Mesenchymal stem cell (in vitro differentiated cells and primary cell): ENCODE results near the gene TMEM51.

Experiments used
- DNase-seq: peaks from one replicate; pipeline ENCODE4 v3.0.0-alpha.2; 2013
- H2AFZ ChIP-seq: one replicate; pipeline ENCODE4 v1.6.1; 2013; ENCODE audit warnings: low read depth, mild to moderate bottlenecking, control low read depth, inconsistent platforms, low read length, moderate library complexity
- H2AK5ac ChIP-seq: 2 replicates; pipeline ENCODE4 v1.6.1; 2013; ENCODE audit warnings: low read length, moderate library complexity, mild to moderate bottlenecking, inconsistent platforms; ENCODE audit not compliant: severe bottlenecking
- H2BK120ac ChIP-seq: one replicate; pipeline ENCODE4 v1.6.1; 2013; ENCODE audit warnings: low read depth, mild to moderate bottlenecking, inconsistent platforms, low read length, moderate library complexity
- H2BK12ac ChIP-seq, 2 experiments: one replicate each; pipeline ENCODE4 v1.6.1; 2013; ENCODE audit warnings: inconsistent platforms in 2 of 2, low read length in 2 of 2, mild to moderate bottlenecking in 2 of 2, moderate library complexity in 2 of 2, control low read depth in 1 of 2
- H2BK15ac ChIP-seq: one replicate; pipeline ENCODE4 v1.6.1; 2013; ENCODE audit warnings: mild to moderate bottlenecking, low read depth, inconsistent platforms; ENCODE audit not compliant: poor library complexity, severe bottlenecking
- H2BK5ac ChIP-seq: 2 replicates; pipeline ENCODE4 v1.6.1; 2013; ENCODE audit warnings: low read depth, mild to moderate bottlenecking, low read length, control low read depth, inconsistent platforms; ENCODE audit not compliant: poor library complexity, severe bottlenecking
- H3K14ac ChIP-seq, 2 experiments: one replicate each; pipeline ENCODE4 v1.6.1; 2013; ENCODE audit warnings: inconsistent platforms in 2 of 2, low read length in 2 of 2, control low read depth in 1 of 2, mild to moderate bottlenecking in 1 of 2, moderate library complexity in 1 of 2
- H3K18ac ChIP-seq, 2 experiments: one replicate each; pipeline ENCODE4 v1.6.1; 2013; ENCODE audit warnings: inconsistent platforms in 2 of 2, low read length in 2 of 2, control low read depth in 1 of 2, low read depth in 1 of 2, mild to moderate bottlenecking in 1 of 2
- H3K23ac ChIP-seq, 2 experiments: one replicate each; pipeline ENCODE4 v1.6.1; 2013; ENCODE audit warnings: inconsistent platforms in 2 of 2, low read length in 2 of 2, mild to moderate bottlenecking in 2 of 2, moderate library complexity in 2 of 2, control low read depth in 1 of 2
- H3K27ac ChIP-seq: 2 replicates; pipeline ENCODE4 v1.5.1; 2013; ENCODE audit warnings: mild to moderate bottlenecking, moderate library complexity, low read length, control low read depth, inconsistent platforms; ENCODE audit not compliant: poor library complexity, severe bottlenecking
- H3K27me3 ChIP-seq, 2 experiments: 2 replicates each; pipeline versions ENCODE4 v1.6.1 to v1.7.0; 2013; ENCODE audit warnings: low read length in 2 of 2, mild to moderate bottlenecking in 2 of 2, moderate library complexity in 2 of 2, control low read depth in 1 of 2, inconsistent platforms in 1 of 2; ENCODE audit not compliant: control insufficient read depth in 1 of 2, insufficient read depth in 1 of 2
- H3K36me3 ChIP-seq, 2 experiments: 2 replicates each; pipeline versions ENCODE4 v1.6.1 to v1.7.0; 2013; ENCODE audit warnings: low read length in 2 of 2, control low read depth in 1 of 2, inconsistent platforms in 1 of 2, low read depth in 1 of 2, mild to moderate bottlenecking in 1 of 2; ENCODE audit not compliant: insufficient read depth in 2 of 2, control insufficient read depth in 1 of 2
- H3K4ac ChIP-seq, 2 experiments: one replicate each; pipeline ENCODE4 v1.6.1; 2013; ENCODE audit warnings: inconsistent platforms in 2 of 2, low read length in 2 of 2, mild to moderate bottlenecking in 2 of 2, moderate library complexity in 2 of 2, control low read depth in 1 of 2, low read depth in 1 of 2
- H3K4me1 ChIP-seq: 2 replicates; pipeline ENCODE4 v1.6.1; 2013; ENCODE audit warnings: low read depth, low read length, control low read depth; ENCODE audit not compliant: control insufficient read depth, insufficient read depth
- H3K4me2 ChIP-seq: 2 replicates; pipeline ENCODE4 v1.6.1; 2013; ENCODE audit warnings: low read length, mild to moderate bottlenecking, inconsistent platforms; ENCODE audit not compliant: poor library complexity, severe bottlenecking
- H3K4me3 ChIP-seq, 2 experiments: 2 replicates each; pipeline versions ENCODE4 v1.5.1 to v1.7.0; 2013; ENCODE audit warnings: low read length in 2 of 2, mild to moderate bottlenecking in 2 of 2, control low read depth in 1 of 2, low read depth in 1 of 2; ENCODE audit not compliant: insufficient read depth in 1 of 2
- H3K79me1 ChIP-seq: replicated peaks from 2 replicates; pipeline ENCODE4 v1.6.1; 2013; ENCODE audit warnings: mild to moderate bottlenecking, control low read depth, low read length, inconsistent platforms; ENCODE audit not compliant: poor library complexity, severe bottlenecking
- H3K9ac ChIP-seq: 2 replicates; pipeline ENCODE4 v1.7.0; 2013; ENCODE audit warnings: mild to moderate bottlenecking, low read length, moderate library complexity
- H3K9me3 ChIP-seq: 2 replicates; pipeline ENCODE4 v1.7.0; 2013; ENCODE audit warnings: mild to moderate bottlenecking, low read length; ENCODE audit not compliant: control insufficient read depth
- H4K8ac ChIP-seq: one replicate; pipeline ENCODE4 v1.6.1; 2013; ENCODE audit warnings: inconsistent platforms, mild to moderate bottlenecking, low read length, moderate library complexity
- H4K91ac ChIP-seq: one replicate; pipeline ENCODE4 v1.6.1; 2013; ENCODE audit warnings: mild to moderate bottlenecking, low read length, inconsistent platforms
- WGBS: methylation state at CpG from one replicate; pipeline ENCODE4 v1.1.7; 2013; ENCODE audit warnings: mixed read lengths; 5-methylcytosine and 5-hydroxymethylcytosine counted together

The TMEM51 gene

DNA sequence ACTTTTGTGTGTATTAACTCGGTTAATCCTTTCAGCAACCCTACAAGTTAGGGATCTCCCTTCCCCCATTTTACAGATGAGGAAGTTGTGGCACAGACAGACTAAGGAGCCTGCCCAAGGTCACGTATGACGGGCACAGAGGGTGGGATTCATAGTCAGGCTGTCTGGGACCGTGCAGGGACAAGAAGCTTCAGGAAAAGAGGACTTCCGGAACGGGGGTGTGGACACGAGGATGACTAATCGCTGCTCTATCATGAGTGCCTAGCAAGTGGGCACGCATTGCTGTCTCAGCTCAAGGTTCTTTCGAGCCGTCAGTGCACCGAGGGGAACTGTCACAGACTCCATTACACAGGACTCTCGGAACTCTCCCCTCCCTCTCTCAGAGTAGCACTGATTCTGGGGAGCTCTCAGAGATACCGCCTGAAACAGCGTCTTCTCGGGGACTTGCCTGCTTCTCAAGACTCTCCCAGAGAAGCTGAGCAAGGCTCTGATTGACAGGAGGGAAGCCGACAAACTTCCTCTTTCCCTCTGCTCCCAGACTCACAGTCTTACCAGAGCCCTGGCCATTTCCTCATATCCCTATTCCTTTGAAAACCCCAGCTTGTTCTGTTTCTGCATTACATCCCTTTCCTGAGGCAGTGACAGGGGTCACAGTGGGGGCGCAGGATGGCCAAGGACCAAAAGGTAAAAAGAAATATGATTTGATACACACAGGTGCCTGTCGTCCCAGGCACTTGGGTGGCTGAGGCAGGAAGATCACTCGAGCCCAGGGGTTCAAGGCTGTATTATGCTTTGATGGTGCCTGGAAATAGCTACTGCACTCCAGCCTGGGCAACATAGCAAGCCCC lies 107.8 kb downstream of the TMEM51 start:
- peak overlapping the region in 1 of 2 experiments; percentile 82 for H3K23ac ChIP-seq
- peak overlapping the region; percentile 42 for H2AFZ ChIP-seq
- peaks cover 0 to 59% of the 10 kb centered on the region in 2 experiments for H3K27me3 ChIP-seq
- H3K4me3 ChIP-seq = no peak overlapping the region
- H3K27ac ChIP-seq = no peak overlapping the region
- no peaks in the 10 kb centered on the region for H3K4me1 ChIP-seq
- H2BK12ac ChIP-seq = peak overlapping the region; percentile 38 to 70
- no peaks in the 10 kb centered on the region for H3K79me1 ChIP-seq
- H4K8ac ChIP-seq = peak overlapping the region; percentile 35
- no peak overlapping the region for H2BK5ac ChIP-seq
- H3K4ac ChIP-seq = peak overlapping the region; percentile 9 to 32
- no peak overlapping the region for H2BK15ac ChIP-seq
- no peak overlapping the region for H3K4me2 ChIP-seq
- WGBS = 58% methylated on average over 20 of the region's 20 CpGs
- peaks cover 7% of the 10 kb centered on the region for H3K9me3 ChIP-seq
- no peak overlapping the region for H2BK120ac ChIP-seq
- H2AK5ac ChIP-seq = no peak overlapping the region
- H3K14ac ChIP-seq = no peak overlapping the region
- no peak overlapping the region for H3K9ac ChIP-seq
- H4K91ac ChIP-seq = peak overlapping the region; percentile 78
- peak overlapping the region in 1 of 2 experiments; percentile 77 for H3K18ac ChIP-seq
- DNase-seq = peak; percentile 59
- no peaks in the 10 kb centered on the region for H3K36me3 ChIP-seq

DNA sequence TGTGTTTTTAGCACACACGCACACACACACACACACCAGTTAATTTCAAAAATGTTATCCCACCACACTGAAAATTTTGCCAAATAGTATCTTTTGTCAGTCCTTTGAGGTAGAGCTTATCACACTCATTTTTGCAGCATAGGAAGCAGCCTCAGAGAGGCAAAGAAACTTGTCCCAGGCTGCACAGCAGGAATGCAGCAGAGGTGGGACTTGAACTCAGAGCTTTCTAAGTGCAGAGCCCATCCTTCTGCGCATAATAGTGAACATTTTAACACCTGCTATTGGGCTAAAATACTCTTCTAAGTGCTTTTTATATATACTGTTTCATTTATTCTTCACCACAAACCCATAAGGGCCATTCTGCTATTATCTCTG lies 108.4 kb downstream of the TMEM51 start:
- no peak overlapping the region for H3K27ac ChIP-seq
- no peak overlapping the region for H2BK15ac ChIP-seq
- no peak overlapping the region for H3K23ac ChIP-seq
- H3K9ac ChIP-seq = no peak overlapping the region
- no peak overlapping the region for H2BK12ac ChIP-seq
- no peak overlapping the region for H2AFZ ChIP-seq
- H3K9me3 ChIP-seq = peaks cover 7% of the 10 kb centered on the region
- no peaks in the 10 kb centered on the region for H3K4me1 ChIP-seq
- no peak overlapping the region for H4K91ac ChIP-seq
- 93% methylated on average over 1 of the region's 2 CpGs for WGBS
- H3K27me3 ChIP-seq = peaks cover 0 to 53% of the 10 kb centered on the region in 2 experiments
- no peak overlapping the region for H2BK5ac ChIP-seq
- H3K36me3 ChIP-seq = no peaks in the 10 kb centered on the region
- peak overlapping the region; percentile 32 for H4K8ac ChIP-seq
- H2BK120ac ChIP-seq = no peak overlapping the region
- H3K4me3 ChIP-seq = no peak overlapping the region
- H3K4ac ChIP-seq = no peak overlapping the region
- no peak overlapping the region for H3K18ac ChIP-seq
- no peaks in the 10 kb centered on the region for H3K79me1 ChIP-seq
- no peak for DNase-seq
- no peak overlapping the region for H2AK5ac ChIP-seq
- no peak overlapping the region for H3K14ac ChIP-seq
- H3K4me2 ChIP-seq = no peak overlapping the region

DNA sequence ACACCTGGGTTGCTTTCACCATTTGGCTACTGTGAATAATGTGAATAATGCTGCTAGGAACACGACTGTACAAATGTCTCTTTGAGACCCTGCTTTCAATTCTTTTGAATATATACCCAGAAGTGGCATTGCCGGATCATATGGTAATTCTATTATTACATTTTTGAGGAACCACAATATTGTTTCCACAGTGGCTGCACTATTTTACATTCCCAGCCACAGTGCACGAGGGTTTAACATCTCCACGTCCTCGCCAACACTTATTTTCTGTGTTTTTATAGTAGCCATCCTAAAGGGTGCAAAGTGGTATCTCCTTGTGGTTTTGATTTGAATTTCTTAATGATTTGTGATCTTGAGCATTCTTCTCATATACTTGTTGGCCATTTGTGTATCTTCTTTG lies 109.2 kb downstream of the TMEM51 start:
- no peak for DNase-seq
- Histone ChIP-seq H2AK5ac (no peak overlapping the region), H3K14ac (no peak overlapping the region), H2BK12ac (no peak overlapping the region), H2BK5ac (no peak overlapping the region), H3K79me1 (no peaks in the 10 kb centered on the region), H2BK15ac (no peak overlapping the region), H3K27me3 (peaks cover 0 to 46% of the 10 kb centered on the region in 2 experiments), H4K8ac (no peak overlapping the region), H3K18ac (no peak overlapping the region), H2AFZ (no peak overlapping the region), H3K9ac (no peak overlapping the region), H3K36me3 (no peaks in the 10 kb centered on the region), H3K9me3 (peaks cover 7% of the 10 kb centered on the region), H3K4me1 (no peaks in the 10 kb centered on the region), H3K4ac (no peak overlapping the region), H3K4me3 (no peak overlapping the region), H3K4me2 (no peak overlapping the region), H3K23ac (no peak overlapping the region), H3K27ac (no peak overlapping the region), H4K91ac (no peak overlapping the region), H2BK120ac (no peak overlapping the region)
- 96% methylated on average over 5 of the region's 5 CpGs for WGBS

DNA sequence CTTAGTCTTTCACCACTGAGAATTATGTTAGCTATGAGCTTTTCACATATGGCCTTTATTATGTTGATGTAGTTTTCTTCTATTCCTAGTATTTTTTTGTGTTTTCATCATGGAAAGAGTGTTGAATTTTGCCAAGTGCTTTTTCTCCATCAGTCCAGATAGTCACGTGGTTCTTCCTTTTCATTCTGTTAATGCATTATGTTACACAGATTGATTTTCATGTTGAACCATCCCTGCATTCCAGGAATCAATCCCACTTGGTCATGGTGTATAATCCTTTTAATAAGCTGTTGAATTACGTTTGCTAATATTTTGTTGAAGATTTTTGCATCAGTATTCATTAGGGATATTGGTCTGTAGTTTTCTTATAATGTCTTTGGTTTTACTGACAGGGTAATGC lies 111.2 kb downstream of the TMEM51 start:
- Histone ChIP-seq H4K8ac (no peak overlapping the region), H3K4me2 (no peak overlapping the region), H2BK12ac (no peak overlapping the region), H3K4ac (no peak overlapping the region), H2BK120ac (no peak overlapping the region), H3K36me3 (no peaks in the 10 kb centered on the region), H3K23ac (no peak overlapping the region), H3K18ac (no peak overlapping the region), H2BK15ac (no peak overlapping the region), H3K79me1 (no peaks in the 10 kb centered on the region), H4K91ac (no peak overlapping the region), H3K27ac (no peak overlapping the region), H2BK5ac (no peak overlapping the region), H3K14ac (no peak overlapping the region), H3K27me3 (peaks cover 0 to 35% of the 10 kb centered on the region in 2 experiments), H2AK5ac (no peak overlapping the region), H3K9ac (no peak overlapping the region), H3K4me1 (no peaks in the 10 kb centered on the region), H3K4me3 (no peak overlapping the region), H3K9me3 (peaks cover 7% of the 10 kb centered on the region), H2AFZ (no peak overlapping the region)
- WGBS = 79% methylated on average over 1 of the region's 2 CpGs
- no peak for DNase-seq
